HEK293 (cell line): ENCODE measurements around the gene LYPD4.

Experiments used
- AEBP2 ChIP-seq: fragments of 450-650 bp; formaldehyde crosslinking; IDR thresholded peaks from 2 replicates; pipeline ENCODE4 v1.5.1; 2016; ENCODE audit warnings: missing biosample characterization, missing genetic modification characterization, borderline replicate concordance
- CTCF ChIP-seq: fragments of 450-650 bp; formaldehyde crosslinking; IDR thresholded peaks from 2 replicates; pipeline ENCODE4 v1.5.1; 2016; ENCODE audit warnings: missing biosample characterization, missing genetic modification characterization
- PATZ1 ChIP-seq: fragments of 450-650 bp; formaldehyde crosslinking; IDR thresholded peaks from 2 replicates; pipeline ENCODE4 v1.5.1; 2016; ENCODE audit warnings: missing biosample characterization, missing genetic modification characterization
- REST ChIP-seq: fragments of 450-650 bp; formaldehyde crosslinking; IDR thresholded peaks from 2 replicates; pipeline ENCODE4 v1.5.1; 2016; ENCODE audit warnings: missing biosample characterization, missing genetic modification characterization
- ZBTB11 ChIP-seq: fragments of 450-650 bp; formaldehyde crosslinking; conservative IDR thresholded peaks from 2 replicates; pipeline ENCODE4 v1.5.1; 2016; ENCODE audit warnings: low read depth, missing biosample characterization, missing genetic modification characterization
- ZNF629 ChIP-seq: fragments of 450-650 bp; formaldehyde crosslinking; IDR thresholded peaks from 2 replicates; pipeline ENCODE4 v1.5.1; 2017; ENCODE audit warnings: missing biosample characterization, missing genetic modification characterization
- ZNF677 ChIP-seq: fragments of 450-650 bp; IDR thresholded peaks from 2 replicates; pipeline ENCODE4 v1.5.0; 2018; ENCODE audit warnings: missing biosample characterization, mild to moderate bottlenecking, missing genetic modification characterization, moderate library complexity

GRCh38 chr19:41879080-41879479, 34.6 kb upstream of the LYPD4 start:
- no peak for TF ChIP-seq ZNF629 (tag by site-specific recombination)
- no peak for TF ChIP-seq CTCF
- no peak for TF ChIP-seq ZBTB11 (tag by site-specific recombination)
- TF ChIP-seq REST (tag by site-specific recombination), result no peak
- no peak for TF ChIP-seq PATZ1
- no peak for TF ChIP-seq ZNF677 (tag by site-specific recombination)
- TF ChIP-seq AEBP2 (tag by site-specific recombination), result no peak
